ENCODE measurements around the gene ASPG. TPM values are rescaled to one million over a fixed set of nuclear protein-coding genes. Genes with fewer than 3 reads are reported as not detected.

ASPG gene
- polyA plus RNA-seq, 3 donors, result 0.01 TPM; not detected in 2

GRCh38 chr14:104069541-104069940, 16.0 kb upstream of the ASPG start:
- Histone ChIP-seq H3K36me3 (replicated peaks in 1 of 2; ENCODE audit: control insufficient read depth in 1 of 2, insufficient read depth in 2 of 2, low read length in 2 of 2) (no peaks in the 10 kb centered on the region), H3K27ac (ENCODE audit: low read depth in 1 of 2, low read length in 2 of 2) (no peak overlapping the region), H3K4me2 (replicated peaks; ENCODE audit: extremely low read depth, low read length, poor library complexity, severe bottlenecking) (no peak overlapping the region), H3K4me3 (replicated peaks in 1 of 3; ENCODE audit: low read depth in 2 of 3, low read length in 3 of 3) (no peak overlapping the region), H3K27me3 (ENCODE audit: control insufficient read depth in 2 of 2, insufficient read depth in 2 of 2, low read length in 2 of 2) (no peaks in the 10 kb centered on the region), H4K20me1 (ENCODE audit: insufficient read depth, low read length) (no peaks in the 10 kb centered on the region), H3K9me3 (replicated peaks in 1 of 2; ENCODE audit: control insufficient read depth in 1 of 2, insufficient read depth in 1 of 2, low read length in 2 of 2) (peaks cover 17 to 18% of the 10 kb centered on the region in 2 donors), H3K4me1 (ENCODE audit: control insufficient read depth in 1 of 2, insufficient read depth in 2 of 2, low read length in 2 of 2) (no peaks in the 10 kb centered on the region), H2AFZ (ENCODE audit: insufficient read depth, low read depth, low read length, poor library complexity, severe bottlenecking) (no peak overlapping the region), H3K9ac (ENCODE audit: insufficient read depth, low read length, poor library complexity, severe bottlenecking) (no peak overlapping the region), H3K79me2 (ENCODE audit: insufficient read depth, low read length) (no peaks in the 10 kb centered on the region)
- Mint-ChIP-seq H3K27me3 (ENCODE audit: low read depth in 3 of 3) (peaks cover 0 to 2% (median 2%) of the 10 kb centered on the region in 3 donors), H3K9me3 (peaks cover 18 to 46% (median 32%) of the 10 kb centered on the region in 7 donors), H3K27ac (no peak overlapping the region), H3K4me1 (peaks cover 4% of the 10 kb centered on the region), H3K4me3 (no peak overlapping the region), H3K36me3 (peaks cover 2 to 3% of the 10 kb centered on the region in 2 donors)
- TF ChIP-seq, protein P1, sequence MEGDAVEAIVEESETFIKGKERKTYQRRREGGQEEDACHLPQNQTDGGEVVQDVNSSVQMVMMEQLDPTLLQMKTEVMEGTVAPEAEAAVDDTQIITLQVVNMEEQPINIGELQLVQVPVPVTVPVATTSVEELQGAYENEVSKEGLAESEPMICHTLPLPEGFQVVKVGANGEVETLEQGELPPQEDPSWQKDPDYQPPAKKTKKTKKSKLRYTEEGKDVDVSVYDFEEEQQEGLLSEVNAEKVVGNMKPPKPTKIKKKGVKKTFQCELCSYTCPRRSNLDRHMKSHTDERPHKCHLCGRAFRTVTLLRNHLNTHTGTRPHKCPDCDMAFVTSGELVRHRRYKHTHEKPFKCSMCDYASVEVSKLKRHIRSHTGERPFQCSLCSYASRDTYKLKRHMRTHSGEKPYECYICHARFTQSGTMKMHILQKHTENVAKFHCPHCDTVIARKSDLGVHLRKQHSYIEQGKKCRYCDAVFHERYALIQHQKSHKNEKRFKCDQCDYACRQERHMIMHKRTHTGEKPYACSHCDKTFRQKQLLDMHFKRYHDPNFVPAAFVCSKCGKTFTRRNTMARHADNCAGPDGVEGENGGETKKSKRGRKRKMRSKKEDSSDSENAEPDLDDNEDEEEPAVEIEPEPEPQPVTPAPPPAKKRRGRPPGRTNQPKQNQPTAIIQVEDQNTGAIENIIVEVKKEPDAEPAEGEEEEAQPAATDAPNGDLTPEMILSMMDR (IDR thresholded peaks at IDR 0.05), result no peak
- 100% methylated on average over 1 of the region's 7 CpGs for WGBS (ENCODE audit: insufficient coverage)
- intact Hi-C loops (cut with micrococcal nuclease), result no loop called here
- DNase-seq, result no peak

DNA sequence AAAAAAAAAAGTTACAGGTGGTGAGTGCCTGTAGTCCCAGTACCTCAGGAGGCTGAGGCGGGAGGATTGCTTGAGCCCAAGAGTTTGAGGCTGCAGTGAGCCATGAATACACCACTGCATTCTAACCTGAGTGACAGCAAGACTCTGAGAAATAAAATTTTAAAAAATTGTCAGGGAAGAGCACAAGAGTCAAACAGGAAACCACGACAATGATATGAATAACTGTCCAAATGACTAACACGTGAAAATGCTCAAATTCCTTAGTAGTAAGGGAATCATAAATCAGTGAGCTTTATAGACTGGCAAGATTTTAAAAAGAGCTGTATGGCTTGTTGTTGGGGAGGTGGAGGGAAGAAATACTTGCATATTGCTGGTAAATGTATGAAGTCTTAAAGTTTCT, 12.9 kb upstream of the ASPG start:
- WGBS (ENCODE audit: insufficient coverage), result 50% methylated on average over 2 of the region's 3 CpGs
- Mint-ChIP-seq H3K36me3 (no peaks in the 10 kb centered on the region), H3K27me3 (ENCODE audit: low read depth in 3 of 3) (peaks cover 0 to 7% (median 4%) of the 10 kb centered on the region in 3 donors), H3K9me3 (peaks cover 8 to 31% (median 17%) of the 10 kb centered on the region in 7 donors), H3K4me1 (no peaks in the 10 kb centered on the region), H3K4me3 (no peak overlapping the region), H3K27ac (no peak overlapping the region)
- Histone ChIP-seq H3K27ac (ENCODE audit: low read depth in 1 of 2, low read length in 2 of 2) (no peak overlapping the region), H3K36me3 (replicated peaks in 1 of 2; ENCODE audit: control insufficient read depth in 1 of 2, insufficient read depth in 2 of 2, low read length in 2 of 2) (no peaks in the 10 kb centered on the region), H3K27me3 (ENCODE audit: control insufficient read depth in 2 of 2, insufficient read depth in 2 of 2, low read length in 2 of 2) (no peaks in the 10 kb centered on the region), H2AFZ (ENCODE audit: insufficient read depth, low read depth, low read length, poor library complexity, severe bottlenecking) (no peak overlapping the region), H3K79me2 (ENCODE audit: insufficient read depth, low read length) (no peaks in the 10 kb centered on the region), H3K4me2 (replicated peaks; ENCODE audit: extremely low read depth, low read length, poor library complexity, severe bottlenecking) (no peak overlapping the region), H4K20me1 (ENCODE audit: insufficient read depth, low read length) (no peaks in the 10 kb centered on the region), H3K9me3 (replicated peaks in 1 of 2; ENCODE audit: control insufficient read depth in 1 of 2, insufficient read depth in 1 of 2, low read length in 2 of 2) (peaks cover 7 to 8% of the 10 kb centered on the region in 2 donors), H3K4me1 (ENCODE audit: control insufficient read depth in 1 of 2, insufficient read depth in 2 of 2, low read length in 2 of 2) (no peaks in the 10 kb centered on the region), H3K4me3 (replicated peaks in 1 of 3; ENCODE audit: low read depth in 2 of 3, low read length in 3 of 3) (no peak overlapping the region), H3K9ac (ENCODE audit: insufficient read depth, low read length, poor library complexity, severe bottlenecking) (no peak overlapping the region)
- DNase-seq, result no peak
- intact Hi-C loops (cut with micrococcal nuclease), result no loop called here
- TF ChIP-seq, protein P1 (IDR thresholded peaks at IDR 0.05), result no peak

Data from CD14-positive monocyte (primary cell).